22Rv1 (cell line): ENCODE measurements around the gene SLC26A8.

Experiments
- ZFX ChIP-seq: fragments of 450-650 bp; IDR thresholded peaks from 2 replicates; pipeline ENCODE4 v1.6.1; 2017; ENCODE audit warnings: antibody characterized with exemption, borderline replicate concordance
- TF ChIP-seq, protein P1 (sequence below): fragments of 450-650 bp; IDR thresholded peaks from 2 replicates; pipeline ENCODE4 v1.5.1; 2017; ENCODE audit warnings: mild to moderate bottlenecking

DNA sequence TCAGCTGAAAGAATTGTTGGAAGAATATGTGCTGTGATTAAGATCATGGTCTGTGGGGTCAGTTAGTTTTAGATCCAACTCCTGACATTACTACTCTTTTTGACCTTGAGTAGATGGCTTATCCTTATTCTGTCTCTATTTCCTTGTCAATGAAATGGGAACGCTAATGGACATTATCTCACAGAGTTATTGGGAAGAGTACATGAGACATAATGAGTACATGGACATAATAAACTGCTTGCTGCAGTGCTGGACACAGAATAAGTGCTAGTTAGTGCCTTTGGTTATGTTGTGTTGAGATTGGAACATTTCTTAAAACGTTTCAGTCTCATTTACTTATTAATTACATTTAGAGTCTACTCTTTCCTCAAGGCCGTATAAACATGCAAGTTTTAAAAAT is 45.8 kb upstream of the SLC26A8 start:
- TF ChIP-seq, protein P1, sequence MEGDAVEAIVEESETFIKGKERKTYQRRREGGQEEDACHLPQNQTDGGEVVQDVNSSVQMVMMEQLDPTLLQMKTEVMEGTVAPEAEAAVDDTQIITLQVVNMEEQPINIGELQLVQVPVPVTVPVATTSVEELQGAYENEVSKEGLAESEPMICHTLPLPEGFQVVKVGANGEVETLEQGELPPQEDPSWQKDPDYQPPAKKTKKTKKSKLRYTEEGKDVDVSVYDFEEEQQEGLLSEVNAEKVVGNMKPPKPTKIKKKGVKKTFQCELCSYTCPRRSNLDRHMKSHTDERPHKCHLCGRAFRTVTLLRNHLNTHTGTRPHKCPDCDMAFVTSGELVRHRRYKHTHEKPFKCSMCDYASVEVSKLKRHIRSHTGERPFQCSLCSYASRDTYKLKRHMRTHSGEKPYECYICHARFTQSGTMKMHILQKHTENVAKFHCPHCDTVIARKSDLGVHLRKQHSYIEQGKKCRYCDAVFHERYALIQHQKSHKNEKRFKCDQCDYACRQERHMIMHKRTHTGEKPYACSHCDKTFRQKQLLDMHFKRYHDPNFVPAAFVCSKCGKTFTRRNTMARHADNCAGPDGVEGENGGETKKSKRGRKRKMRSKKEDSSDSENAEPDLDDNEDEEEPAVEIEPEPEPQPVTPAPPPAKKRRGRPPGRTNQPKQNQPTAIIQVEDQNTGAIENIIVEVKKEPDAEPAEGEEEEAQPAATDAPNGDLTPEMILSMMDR: no peak
- TF ChIP-seq ZFX: no peak
